Activated CD4-positive, alpha-beta T cell treated with anti-CD3 and anti-CD28 coated beads, Interleukin-2, Interleukin-4, amounts not matched to agents 100 ng/mL and 50 ng/mL, durations not matched to agents 16 hours and 8 hours (primary cell): ENCODE measurements around the gene SLC29A3.

Experiments used
- DNase-seq: peaks from one replicate; pipeline ENCODE4 v3.0.0-alpha.2; 2020; ENCODE audit warnings: low spot score

The SLC29A3 gene

GRCh38 chr10:71392791-71393781 lies 74.0 kb downstream of the SLC29A3 start:
- no peak for DNase-seq

- no peak for DNase-seq
Measured at GRCh38 chr10:71393841-71394475, 74.9 kb downstream of the SLC29A3 start.

DNA sequence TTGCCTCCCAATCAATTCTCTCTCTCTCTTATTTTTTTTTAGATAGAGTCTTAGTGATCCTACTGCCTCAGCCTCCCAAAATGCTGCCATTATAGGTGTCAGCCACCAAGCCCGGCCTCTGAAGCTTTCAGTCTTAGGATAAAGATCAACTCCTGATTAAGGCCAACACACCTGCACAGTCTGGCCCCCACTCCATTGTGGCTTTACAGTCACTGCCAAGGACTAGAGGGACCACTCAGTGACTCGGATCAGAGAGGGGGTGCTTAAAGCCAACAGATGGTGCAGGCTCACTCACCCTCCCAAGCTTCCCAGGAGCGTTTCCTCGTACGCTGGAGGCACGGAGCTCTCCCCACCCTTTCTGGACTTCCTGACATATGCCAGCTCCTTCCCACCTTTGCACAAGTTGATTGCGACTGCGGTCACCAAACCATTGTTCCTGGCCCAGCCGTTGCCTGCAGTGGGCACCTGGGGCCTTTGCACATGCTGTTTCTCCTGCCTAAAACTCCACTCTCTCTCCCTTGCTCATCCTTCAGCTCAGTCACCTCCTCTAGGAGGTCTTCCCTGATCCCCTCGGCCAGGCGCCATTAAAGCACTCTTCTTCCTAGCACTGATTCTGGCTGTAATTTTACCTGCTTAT lies 76.0 kb downstream of the SLC29A3 start:
- no peak for DNase-seq

DNA sequence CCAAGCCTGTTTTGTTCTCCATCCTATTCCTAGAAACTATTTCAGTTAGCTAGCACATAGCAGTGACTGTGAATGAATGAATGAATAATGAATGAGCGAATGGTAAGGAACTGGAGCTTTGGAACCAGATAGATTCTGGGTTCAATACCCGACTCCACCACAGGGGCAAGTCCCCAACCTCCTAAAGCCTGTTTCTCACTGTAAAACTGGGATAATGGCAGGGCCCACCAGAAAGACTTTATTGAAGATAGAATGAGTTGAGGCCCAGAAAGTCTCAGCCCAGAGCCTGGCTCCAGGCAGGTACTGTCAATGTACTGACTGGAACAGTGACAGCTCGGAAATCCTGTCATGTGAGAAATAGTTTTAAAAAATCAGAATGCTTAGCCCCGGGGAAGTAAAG lies 76.6 kb downstream of the SLC29A3 start:
- no peak for DNase-seq

DNA sequence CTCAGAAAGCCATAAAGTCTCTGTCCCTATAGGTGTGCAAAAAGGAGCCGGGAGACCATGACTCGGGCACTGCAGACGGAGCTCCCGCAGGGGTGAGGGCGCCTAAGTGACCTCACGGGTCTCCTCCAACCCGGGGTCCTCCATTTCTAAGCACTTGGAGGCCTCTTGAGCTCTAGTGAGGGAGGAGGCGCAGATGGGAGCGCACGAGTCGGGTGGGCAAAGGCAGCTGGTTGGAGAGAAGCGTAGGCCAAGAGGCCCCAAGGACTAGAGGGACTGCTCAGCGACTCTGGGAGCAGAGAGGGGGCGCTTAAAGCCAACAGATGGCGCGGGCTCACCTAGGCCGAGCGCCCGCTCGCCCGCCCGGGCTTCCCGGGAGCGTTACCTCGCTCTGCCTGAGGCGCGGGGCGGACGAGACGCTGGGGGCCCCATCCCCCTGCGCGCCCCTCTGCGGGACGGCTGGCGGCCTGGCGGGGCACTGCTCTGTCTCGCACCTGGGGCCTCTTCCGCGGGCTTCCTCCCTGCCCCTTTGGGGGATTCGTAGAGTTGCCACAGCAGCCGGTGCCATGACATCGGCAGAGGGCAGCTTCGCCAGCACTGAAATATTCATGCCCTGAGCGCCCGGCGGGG lies 77.1 kb downstream of the SLC29A3 start:
- no peak for DNase-seq

- DNase-seq, result no peak
Measured at GRCh38 chr10:71396711-71397295, 77.7 kb downstream of the SLC29A3 start, which contains the start of gene CDH23. Gene CDH23 (plus strand): TSS chr10:71396920. CDS start chr10:71439832, 42,912 bp downstream.

GRCh38 chr10:71397296-71398212 lies 78.5 kb downstream of the SLC29A3 start:
- DNase-seq, result no peak

DNA sequence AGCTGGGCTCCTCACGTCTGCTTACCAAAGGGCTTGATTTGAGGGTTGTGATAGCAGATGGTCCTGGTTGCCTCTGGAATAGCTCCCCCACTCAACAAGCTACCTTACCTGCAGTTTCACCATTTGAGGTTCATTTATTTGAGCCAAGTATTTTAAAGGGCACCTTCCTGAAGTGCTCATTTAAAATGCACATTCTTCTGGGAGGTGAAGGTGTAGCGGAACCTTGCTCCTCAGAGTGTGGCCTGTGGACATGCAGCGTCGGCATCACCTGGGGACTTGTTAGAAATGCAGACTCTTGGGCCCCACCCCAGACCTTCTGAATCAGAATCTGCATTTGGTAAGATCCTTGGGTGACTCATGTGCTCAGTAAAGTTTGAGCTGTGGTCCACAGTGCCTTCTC lies 79.9 kb downstream of the SLC29A3 start:
- no peak for DNase-seq

DNA sequence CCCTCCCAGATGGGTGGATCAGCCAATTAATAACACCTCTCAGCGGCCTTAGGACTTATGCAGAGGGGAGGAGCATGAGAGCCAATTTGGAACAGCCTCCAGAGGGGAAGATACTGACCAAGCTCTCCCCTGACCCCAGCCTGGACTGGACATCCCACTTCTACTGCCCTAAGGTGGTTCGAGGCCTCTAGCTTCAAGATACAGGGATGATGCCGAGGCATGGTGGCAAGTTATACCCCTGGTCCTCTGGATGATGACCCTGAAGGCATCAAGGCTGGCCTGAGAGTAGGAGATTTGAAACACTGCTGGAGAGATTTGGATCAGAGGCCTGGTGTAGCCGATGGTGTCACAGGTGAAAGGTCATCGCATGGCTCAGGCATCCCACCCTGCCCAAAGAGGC lies 80.9 kb downstream of the SLC29A3 start:
- DNase-seq, result no peak

- no peak for DNase-seq
Measured at GRCh38 chr10:71401056-71401455, 82.0 kb downstream of the SLC29A3 start.

DNA sequence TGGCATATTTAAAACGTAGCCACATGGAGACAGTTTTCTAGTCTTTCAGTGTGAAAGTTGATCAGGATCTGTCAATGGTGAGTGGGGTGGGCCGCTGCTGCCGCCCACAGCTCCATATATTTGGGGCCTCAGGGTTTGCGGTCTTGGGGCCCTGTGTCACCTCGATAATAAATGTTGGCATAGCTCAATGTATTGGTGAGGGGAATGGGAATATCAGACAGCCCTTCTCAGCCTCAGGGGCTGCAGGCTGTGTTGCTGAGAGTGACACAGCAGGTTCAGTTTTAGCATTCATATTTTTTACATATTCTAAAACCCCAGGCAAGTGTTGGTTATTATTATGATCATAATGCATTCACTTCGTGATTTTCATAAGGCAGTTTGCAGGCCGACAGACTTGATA lies 82.9 kb downstream of the SLC29A3 start:
- no peak for DNase-seq

- no peak for DNase-seq
Measured at GRCh38 chr10:71404503-71405295, 85.6 kb downstream of the SLC29A3 start.

DNA sequence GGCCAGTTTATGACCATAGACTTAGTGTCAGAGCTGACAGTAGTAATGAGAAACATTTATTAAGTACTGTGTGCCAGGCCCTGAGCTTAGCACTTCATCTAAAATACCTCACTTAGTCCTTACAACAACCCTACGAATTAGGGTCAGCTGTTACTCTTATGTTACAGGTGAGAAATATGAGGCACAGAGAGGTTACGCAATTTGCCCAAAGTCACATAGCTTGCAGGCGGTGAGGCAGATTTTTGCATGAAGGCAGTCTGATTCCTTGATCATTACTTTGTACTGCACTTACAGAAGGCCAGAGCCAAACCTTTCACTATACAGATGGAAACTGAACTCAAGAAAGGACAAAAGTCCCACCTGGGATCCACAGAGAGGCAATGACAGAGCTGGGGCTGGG lies 87.8 kb downstream of the SLC29A3 start:
- DNase-seq, result no peak

GRCh38 chr10:71408436-71409225 lies 89.6 kb downstream of the SLC29A3 start:
- DNase-seq, result no peak

DNA sequence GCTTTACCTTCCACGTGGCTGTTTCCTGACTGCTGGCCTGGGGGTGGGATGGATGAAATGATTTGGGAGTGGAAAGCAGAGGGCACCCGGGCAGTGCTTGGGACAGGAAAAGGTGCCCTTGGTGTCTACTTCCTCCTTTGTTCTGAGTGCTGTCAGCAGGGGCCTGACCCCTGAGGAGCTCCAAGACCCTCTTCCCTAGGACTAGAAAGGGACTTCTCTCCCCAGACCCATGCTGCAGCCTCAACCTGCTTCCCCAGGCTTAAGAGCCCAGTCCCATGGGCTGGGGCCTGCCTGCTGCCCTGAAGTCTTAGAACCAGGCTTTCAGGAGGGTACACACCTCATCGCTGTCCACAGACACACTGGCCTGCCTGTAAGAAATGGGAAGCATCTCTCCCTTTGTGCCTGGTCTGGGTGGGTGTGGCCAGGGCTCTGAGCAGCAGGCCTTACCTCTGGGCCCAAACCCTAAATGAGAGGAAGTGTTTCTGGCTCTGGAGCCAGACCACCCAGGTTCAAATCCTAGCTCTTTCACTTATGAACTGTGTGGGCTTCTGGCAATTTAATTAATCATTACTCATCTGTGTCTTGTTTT lies 90.6 kb downstream of the SLC29A3 start:
- DNase-seq, result no peak
